Parathyroid adenoma (tissue), 2 donors: Measurements from ENCODE around the gene C13orf42.

Source experiments
- H2AFZ ChIP-seq: fragments of 300-600 bp; sonication (generic); one replicate; pipeline ENCODE4 v1.7.0; 2017; ENCODE audit warnings: antibody characterized with exemption, mild to moderate bottlenecking
- H3K27ac ChIP-seq: fragments of 300-600 bp; sonication (generic); one replicate; pipeline ENCODE4 v1.7.0; 2017
- H3K27me3 ChIP-seq: fragments of 300-600 bp; sonication (generic); one replicate; pipeline ENCODE4 v1.7.0; 2017; ENCODE audit warnings: low read length; ENCODE audit not compliant: control insufficient read depth, insufficient read depth
- H3K36me3 ChIP-seq: fragments of 300-600 bp; sonication (generic); one replicate; pipeline ENCODE4 v1.7.0; 2017; ENCODE audit warnings: low read length; ENCODE audit not compliant: control insufficient read depth, insufficient read depth
- H3K4me1 ChIP-seq: fragments of 300-600 bp; sonication (generic); one replicate; pipeline ENCODE4 v1.7.0; 2017; ENCODE audit warnings: control low read depth
- H3K4me2 ChIP-seq: fragments of 300-600 bp; sonication (generic); one replicate; pipeline ENCODE4 v1.7.0; 2017; ENCODE audit warnings: low read length
- H3K4me3 ChIP-seq: fragments of 300-600 bp; sonication (generic); one replicate; pipeline ENCODE4 v1.7.0; 2017; ENCODE audit warnings: low read depth, low read length
- H3K79me2 ChIP-seq: fragments of 300-600 bp; sonication (generic); one replicate; pipeline ENCODE4 v1.7.0; 2017; ENCODE audit warnings: control low read depth
- H3K9ac ChIP-seq: fragments of 300-600 bp; sonication (generic); one replicate; pipeline ENCODE4 v1.7.0; 2017; ENCODE audit warnings: mild to moderate bottlenecking
- H3K9me3 ChIP-seq: fragments of 300-600 bp; sonication (generic); one replicate; pipeline ENCODE4 v1.7.0; 2017; ENCODE audit warnings: low read length; ENCODE audit not compliant: control insufficient read depth
- CTCF ChIP-seq: fragments of 300-600 bp; sonication (generic); IDR thresholded peaks from one replicate; pipeline ENCODE4 v1.7.0; 2017; ENCODE audit warnings: antibody characterized with exemption, mild to moderate bottlenecking
- donor health status: primary hyperparathyroidism.

Gene C13orf42

GRCh38 chr13:51064753-51065152, 46.3 kb downstream of the C13orf42 start:
- H3K9me3 ChIP-seq, result no peaks in the 10 kb centered on the region
- no peaks in the 10 kb centered on the region for H3K4me1 ChIP-seq
- H2AFZ ChIP-seq, result no peak overlapping the region
- H3K4me3 ChIP-seq, result no peak overlapping the region
- no peaks in the 10 kb centered on the region for H3K36me3 ChIP-seq
- no peaks in the 10 kb centered on the region for H3K27me3 ChIP-seq
- H3K27ac ChIP-seq, result no peak overlapping the region
- no peak overlapping the region for H3K4me2 ChIP-seq
- no peaks in the 10 kb centered on the region for H3K79me2 ChIP-seq
- H3K9ac ChIP-seq, result no peak overlapping the region
- TF ChIP-seq CTCF, result no peak

- no peak overlapping the region for H2AFZ ChIP-seq
- H3K9ac ChIP-seq, result no peak overlapping the region
- no peaks in the 10 kb centered on the region for H3K36me3 ChIP-seq
- H3K27ac ChIP-seq, result no peak overlapping the region
- no peaks in the 10 kb centered on the region for H3K27me3 ChIP-seq
- no peak overlapping the region for H3K4me2 ChIP-seq
- no peaks in the 10 kb centered on the region for H3K4me1 ChIP-seq
- no peak overlapping the region for H3K4me3 ChIP-seq
- H3K9me3 ChIP-seq, result no peaks in the 10 kb centered on the region
- no peak for TF ChIP-seq CTCF
- no peaks in the 10 kb centered on the region for H3K79me2 ChIP-seq
Observed at GRCh38 chr13:51063909-51064308, 47.2 kb downstream of the C13orf42 start.

- Histone ChIP-seq H3K36me3 (no peaks in the 10 kb centered on the region), H3K4me3 (no peak overlapping the region), H3K27me3 (no peaks in the 10 kb centered on the region), H3K4me2 (no peak overlapping the region), H3K27ac (no peak overlapping the region), H2AFZ (no peak overlapping the region), H3K9ac (no peak overlapping the region), H3K9me3 (no peaks in the 10 kb centered on the region), H3K4me1 (no peaks in the 10 kb centered on the region), H3K79me2 (no peaks in the 10 kb centered on the region)
- TF ChIP-seq CTCF, result no peak
Observed at GRCh38 chr13:51058461-51059167, 52.5 kb downstream of the C13orf42 start.

GRCh38 chr13:51057906-51058305, 53.2 kb downstream of the C13orf42 start:
- no peak overlapping the region for H3K27ac ChIP-seq
- no peak overlapping the region for H3K4me2 ChIP-seq

More at GRCh38 chr13:51057906-51058305, 53.2 kb downstream of the C13orf42 start:
- Histone ChIP-seq H3K9ac (no peak overlapping the region), H3K79me2 (no peaks in the 10 kb centered on the region), H3K4me1 (no peaks in the 10 kb centered on the region), H3K36me3 (no peaks in the 10 kb centered on the region), H3K9me3 (no peaks in the 10 kb centered on the region), H3K27me3 (no peaks in the 10 kb centered on the region), H2AFZ (no peak overlapping the region), H3K4me3 (no peak overlapping the region)
- TF ChIP-seq CTCF, result no peak
